Inflammatory macrophage treated with lipopolysaccharide for 1 hour (primary cell): Measurements from ENCODE around the gene USP7.
"Not testable (repeated sequence)": the region's sequence is repeated elsewhere in the genome, so short reads cannot be mapped to it uniquely, and the experiment has no call there.

Experiments
- DNase-seq, 2 donors: peaks; one replicate each; pipeline ENCODE4 v3.0.0-alpha.2; 2020 to 2022

The USP7 gene

DNA sequence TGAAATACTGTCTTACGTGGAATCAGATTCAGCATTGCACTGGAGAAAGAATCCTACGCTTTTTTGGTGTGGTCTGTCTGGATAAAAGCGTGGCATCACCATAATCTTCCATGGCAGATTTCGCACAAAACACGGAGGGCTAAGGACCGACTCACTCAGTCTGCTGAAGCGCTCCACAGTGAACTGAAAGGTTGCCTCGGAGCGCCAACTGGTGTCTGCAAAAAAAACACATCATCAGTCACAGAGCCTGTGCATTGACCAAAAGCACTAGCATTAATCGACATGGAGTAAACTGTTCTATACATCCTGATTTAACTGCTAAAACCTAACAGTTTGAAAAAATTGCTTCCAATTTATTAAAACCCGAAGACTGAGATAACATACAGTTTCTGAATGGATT is 40.5 kb downstream of the USP7 start:
- no peak for DNase-seq

DNA sequence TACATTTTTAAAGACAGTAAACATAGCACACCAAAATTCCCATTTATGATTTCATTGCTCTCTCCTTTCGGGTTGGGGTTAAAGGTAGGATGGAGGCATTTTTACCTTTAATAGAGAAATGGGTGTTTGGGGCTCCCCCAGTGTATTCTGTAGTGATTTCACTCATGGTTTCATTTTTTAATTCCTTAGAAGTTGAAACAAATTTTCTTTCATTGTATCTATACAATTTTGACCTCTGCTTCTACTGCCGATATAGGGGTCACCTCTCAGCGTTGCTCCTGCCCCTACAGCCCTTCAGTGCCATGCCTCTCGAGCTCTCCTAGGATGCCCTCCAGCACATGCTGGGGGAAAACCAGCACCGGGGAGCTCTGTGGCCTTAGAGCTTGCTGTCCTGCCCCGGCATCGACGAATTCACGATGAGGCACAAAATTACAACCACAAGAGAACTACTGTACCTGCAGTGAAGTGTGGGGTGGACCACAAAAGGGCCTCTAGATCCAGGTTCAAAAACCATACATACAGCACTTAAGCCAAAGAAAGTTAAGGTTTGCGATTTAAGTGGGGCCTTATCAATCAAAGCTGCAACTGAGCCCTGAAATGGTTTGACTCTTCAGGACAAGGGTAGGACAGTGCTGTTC is 42.2 kb downstream of the USP7 start:
- DNase-seq = no peak

DNA sequence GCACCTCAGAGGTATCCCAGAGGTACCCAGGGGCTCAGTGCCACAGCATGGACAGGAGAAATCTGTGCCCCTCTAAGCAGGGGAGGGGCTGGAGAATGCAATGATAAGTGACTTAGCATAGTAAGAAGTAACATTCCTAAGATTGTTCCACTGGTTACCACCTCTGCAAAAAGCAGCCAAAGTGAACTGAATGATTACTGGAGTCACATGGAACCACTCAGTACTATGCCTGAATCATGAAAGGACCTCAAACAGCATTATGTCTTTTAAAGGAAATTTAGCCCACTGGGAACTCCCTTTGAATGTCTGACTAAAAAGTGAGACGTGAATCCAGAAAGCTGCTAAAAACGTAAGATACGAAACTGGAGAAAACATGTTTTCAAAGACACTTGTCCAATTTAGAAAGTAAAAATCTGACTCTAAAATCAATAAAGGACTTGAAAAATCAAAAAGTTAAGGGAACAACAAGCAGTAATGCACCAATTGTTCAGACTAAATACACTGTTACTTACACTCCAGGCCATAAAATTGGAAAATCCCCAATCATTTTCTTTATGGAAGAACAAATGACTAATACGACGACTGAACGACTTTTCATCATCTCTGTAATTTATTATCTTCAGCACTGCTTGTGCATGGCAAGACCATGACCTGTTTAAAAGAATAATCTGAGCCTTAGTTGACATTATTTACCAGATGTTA is 42.9 kb downstream of the USP7 start:
- no peak for DNase-seq

DNA sequence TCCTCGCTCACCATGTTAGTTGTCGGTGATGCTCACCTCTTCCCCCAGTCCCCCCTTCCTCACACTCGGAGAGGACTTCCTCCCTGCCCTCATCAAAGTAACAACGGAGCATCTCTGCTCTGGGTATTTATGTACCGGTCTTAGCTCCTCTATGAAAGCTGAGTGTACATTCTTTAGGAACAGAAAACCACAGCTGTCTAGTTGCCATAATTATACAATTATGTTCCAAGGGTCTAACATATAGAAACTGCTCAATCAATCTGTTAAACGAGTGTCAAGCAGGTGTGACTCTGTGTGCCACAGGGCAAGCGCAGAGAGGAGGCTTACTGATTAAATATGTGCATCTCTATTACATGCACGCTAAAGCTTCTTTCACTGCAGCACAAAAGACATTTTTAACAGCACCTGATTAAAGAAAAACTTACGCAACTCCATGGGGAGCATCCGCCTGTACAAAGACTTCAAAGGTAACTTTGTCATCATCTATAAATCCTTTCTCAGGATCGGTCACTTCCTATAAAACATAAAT is 43.7 kb downstream of the USP7 start:
- DNase-seq = no peak

DNA sequence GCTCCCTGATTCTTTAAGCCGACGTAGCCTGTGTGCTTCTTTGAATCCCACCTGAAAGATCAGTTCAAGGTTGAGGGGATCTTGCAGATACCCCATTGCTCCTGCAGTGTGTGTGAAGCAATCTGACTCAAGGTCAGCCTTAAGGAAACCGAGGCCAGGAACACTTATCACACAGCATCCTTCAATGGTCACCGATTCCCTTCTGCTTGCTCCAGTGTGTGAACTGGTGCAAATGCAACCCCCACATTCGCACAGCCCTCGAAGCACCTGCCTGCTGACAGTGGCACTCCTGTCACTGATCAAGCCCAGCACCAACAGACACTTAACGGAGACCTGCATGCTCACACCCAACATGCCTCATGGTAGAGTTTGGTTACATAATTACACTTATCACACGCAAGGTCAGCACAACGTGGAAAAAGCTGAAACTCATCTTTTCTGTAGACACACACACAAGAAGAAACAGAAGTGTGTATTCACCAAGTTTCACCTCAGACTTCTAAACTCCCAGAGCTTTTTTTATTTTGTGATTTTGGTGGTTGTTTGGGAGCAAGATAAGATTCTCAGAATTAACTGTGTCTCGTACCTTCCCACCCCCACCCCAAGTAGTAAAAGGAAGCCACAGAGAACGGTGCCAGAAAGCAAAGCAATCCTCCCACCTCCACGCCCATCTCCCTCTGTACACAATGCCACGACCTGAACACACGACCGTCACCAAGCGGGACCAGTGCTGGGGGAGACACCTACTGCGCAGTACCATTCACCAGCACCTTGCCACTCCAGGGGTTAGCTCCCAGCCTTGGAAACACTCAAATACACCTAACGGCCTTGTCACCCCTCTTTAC is 44.4 kb downstream of the USP7 start:
- DNase-seq = no peak

DNA sequence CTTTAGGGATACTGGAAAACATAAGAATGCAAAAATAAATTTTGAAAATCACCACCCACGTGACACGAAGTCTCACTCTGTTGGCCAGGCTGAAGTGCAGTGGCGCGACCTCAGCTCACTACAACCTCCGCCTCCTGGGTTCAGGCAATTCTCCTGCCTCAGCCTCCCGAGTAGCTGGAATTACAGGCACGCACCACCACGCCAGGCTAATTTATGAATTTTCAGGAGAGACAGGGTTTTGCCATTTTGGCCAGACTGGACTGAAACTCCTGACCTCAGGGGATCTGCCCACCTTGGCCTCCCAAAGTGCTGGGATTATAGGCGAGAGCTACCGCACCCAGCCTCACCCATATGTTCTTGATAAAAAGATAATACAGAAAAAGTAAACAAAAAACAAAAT is 46.4 kb downstream of the USP7 start:
- DNase-seq = not testable (repeated sequence)

DNA sequence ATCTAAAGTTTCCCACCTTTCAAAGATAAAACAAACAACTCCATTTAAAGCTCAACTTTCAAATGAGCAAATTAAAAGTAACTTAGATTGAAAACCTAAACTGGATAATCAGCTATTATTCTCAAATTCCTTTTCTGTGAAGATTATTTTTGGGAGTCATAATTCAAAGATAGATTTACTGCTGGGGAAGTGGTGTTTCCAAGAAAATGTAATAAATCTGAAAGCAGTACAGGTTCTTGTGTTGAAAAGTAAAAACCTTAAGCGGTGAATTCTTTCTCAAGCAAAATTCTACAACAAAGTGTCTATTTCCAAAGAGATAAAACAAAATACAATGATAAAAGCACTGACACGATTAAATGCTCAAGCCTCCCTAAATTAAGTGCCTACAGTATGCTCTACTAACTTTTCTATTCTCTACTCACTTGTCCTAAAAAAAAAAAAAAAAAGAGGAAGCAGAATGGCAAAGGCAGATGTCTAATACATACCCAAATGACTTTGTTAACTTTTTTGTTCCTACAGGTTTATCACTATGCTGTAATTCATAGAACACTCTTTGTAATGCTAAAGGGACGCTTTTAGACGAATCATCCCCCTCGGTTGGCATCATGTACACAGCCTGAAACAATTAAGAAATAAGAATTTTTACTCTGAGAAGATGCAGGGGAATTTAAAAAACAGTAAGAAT is 47.0 kb downstream of the USP7 start:
- no peak for DNase-seq

DNA sequence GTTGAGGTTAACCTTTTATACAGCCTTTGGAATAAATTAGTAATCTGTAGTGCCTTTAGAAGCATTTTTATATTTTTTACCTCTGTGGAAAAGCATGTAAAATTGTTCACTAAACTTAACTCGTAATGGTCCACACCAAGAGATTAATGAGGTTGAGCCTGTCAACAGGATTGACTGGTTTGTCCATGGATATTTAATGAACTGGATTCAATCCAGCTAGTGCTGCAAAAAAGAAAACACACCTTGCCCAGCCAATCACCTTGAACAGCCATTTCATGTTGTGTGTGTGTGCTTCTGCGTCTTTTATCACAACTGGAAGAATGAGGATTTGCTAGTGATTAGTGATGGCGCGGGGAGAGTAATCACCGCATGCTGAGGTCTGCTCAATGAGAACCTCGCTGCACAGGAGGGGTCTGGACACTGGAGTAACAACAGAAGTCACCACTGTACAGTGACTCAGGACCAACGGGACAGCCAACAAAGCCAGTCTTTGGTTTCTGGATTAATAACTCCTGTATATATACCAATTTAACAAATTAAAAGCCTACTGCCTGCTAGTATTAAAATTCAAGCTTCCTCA is 47.9 kb downstream of the USP7 start:
- no peak for DNase-seq

DNA sequence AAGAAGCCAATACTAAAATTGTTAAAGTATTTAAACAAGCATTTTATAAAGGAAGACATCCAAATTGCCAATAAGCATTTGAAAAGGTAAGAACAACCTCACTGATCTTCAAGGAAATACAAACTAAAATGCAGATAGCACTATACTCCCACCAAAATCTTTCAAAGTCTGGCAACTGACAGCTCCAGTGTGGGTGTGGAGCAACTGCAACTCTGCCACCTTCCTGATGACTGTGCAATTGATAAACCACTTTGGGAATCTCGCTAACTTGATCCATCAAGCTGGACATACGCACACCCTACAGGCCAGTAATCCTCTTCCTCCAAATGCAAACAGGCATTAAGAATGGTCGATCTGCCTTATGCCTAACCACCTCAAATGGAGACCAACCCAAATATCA is 49.6 kb downstream of the USP7 start:
- no peak for DNase-seq

DNA sequence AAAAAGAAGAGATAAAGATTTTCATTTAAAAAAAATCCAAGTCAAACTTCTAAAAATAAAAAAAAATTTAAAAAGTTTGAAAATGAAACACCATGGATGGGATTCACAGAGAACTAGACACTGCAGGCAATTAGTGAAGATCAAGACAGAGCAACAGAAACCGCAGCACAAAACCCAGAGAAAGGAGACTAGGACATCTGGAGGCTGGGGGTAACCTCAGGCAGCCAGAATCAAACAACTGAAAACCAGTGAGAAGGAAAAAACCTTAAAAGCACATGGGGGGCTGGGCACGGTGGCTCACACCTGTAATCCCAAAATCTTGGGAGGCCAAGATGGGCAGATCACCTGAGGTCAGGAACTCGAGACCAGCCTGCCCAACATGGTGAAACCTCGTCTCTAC is 50.9 kb downstream of the USP7 start:
- DNase-seq = no peak

DNA sequence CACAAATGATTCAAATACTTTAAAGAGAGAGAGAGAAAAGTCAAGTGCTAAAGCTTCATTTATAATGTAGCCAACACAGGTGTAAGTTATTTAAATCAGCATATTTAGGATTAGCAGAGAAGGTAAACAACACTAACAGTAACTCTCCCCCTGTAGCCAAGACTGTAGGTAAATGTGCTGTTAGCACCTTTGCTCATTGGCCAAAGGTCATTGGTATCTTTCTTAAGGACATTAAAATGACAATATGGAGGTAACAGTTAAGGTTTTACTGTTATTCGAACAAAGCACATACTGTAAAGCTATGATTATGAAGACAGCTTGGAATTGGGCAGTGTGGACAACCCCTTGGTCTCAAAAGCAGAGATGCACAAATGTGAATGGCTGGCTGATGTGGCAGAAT is 52.9 kb downstream of the USP7 start:
- no peak for DNase-seq

DNA sequence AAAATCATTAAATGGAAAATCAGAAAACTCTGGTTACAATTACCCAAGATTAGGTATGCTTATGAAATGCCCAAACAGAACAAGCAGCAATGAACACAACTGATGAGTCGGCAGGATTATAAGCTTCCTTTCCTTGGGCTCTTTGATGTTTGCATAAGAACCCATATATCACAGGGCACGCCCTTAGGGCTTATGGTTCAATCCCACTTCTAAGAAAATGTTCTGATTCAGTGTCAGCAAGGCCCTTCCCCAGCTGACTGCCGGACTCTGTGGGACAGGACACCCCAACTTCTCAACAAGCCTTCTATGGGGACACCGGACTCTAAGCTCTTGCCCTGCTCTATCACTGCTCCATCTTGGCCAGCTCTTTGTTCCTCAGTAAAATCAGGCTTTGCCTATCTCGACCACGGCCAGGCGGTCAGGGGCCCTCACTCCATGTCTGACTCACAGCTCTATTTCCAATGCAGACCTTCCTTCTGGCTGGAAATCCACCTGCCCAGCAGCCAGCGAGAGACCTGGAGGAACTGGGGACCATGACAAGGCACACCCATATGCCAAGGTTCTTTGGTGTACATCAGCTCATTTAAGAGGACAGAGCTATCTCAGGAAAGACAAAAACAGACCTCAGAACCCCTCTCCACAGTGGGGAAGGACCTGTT is 54.8 kb downstream of the USP7 start:
- peak; percentile 16 to 31 for DNase-seq

DNA sequence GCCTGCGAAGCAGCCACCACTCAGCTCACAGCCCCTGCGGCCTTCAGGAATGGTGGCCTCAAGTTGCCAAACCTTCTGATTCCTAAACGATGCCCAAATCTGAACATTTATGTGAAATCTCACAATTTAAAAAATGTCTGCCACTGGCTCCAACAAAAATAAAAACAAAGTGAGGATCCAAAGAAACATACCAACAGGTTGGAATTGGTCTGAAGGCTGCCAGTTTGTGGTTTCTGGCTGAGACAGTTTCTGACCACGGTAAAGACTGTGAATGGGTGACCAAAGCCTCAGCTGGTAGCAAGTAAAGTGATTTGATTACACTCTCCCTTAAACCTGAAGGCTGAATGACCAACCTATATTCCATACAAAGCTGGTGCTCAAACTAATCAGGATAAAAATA is 56.6 kb downstream of the USP7 start:
- DNase-seq = no peak

DNA sequence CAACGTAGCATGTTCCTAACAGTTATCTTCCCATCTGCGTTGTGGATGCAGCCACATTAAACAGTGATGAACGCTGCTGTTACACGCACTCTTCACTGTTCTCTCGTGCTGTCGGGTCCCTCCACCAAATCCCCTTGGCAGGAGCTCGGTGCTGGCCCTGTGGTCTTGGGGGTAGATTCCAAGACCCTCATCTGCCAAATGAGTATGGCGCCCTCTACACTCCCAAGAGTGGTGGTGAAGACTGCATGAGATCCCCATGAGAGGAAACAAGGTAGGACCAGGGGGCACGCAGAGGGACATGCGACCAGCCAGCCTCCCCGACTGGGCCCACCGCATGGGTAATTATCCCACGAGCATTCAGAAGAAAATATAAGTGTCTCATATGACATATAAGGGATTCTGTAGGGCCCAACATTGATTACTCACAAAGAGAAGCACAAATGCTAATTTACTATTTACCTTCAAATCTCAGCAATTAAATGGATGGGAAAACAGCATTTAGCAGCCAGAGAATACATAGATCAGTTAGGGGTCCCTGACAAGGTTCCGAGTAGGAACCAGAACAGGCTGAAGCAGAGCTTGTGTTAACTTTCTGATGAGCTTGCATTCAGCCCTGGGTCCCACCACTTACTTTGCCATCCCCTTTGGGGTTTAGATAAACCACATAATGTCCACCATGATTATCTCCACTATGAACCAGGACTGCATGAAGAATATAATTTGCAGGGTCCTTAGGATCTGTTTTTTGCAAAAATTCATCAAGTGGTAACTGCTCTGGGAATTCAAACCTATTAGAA is 57.7 kb downstream of the USP7 start:
- no peak for DNase-seq

DNA sequence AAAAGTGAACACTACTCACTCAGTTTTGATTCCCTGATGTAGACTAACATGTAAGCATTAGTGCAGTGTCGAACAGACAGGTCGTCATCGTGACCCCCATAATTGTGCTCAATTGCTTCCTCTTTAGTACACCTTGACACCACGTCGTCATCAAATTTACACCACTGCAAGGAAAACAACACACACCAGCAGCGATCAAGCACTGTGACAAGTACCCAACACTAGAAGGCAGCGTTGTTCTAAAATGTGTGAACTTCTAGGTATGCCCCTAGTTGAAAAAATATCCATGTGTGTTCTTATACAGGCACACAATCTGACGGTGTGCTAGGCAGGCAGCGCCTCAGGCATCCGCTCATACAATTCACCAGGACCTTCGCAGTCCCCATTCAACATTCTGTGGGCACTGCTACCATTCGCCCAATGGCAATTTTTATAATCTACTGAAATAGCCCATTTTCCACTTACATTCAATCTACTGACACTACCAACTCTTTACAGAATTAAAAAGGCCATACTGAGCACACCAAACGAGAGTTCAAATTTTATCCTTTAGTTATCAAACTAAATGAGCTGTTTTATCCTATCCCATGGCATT is 58.4 kb downstream of the USP7 start:
- peak in 1 of 2 donors; percentile 19 for DNase-seq

DNA sequence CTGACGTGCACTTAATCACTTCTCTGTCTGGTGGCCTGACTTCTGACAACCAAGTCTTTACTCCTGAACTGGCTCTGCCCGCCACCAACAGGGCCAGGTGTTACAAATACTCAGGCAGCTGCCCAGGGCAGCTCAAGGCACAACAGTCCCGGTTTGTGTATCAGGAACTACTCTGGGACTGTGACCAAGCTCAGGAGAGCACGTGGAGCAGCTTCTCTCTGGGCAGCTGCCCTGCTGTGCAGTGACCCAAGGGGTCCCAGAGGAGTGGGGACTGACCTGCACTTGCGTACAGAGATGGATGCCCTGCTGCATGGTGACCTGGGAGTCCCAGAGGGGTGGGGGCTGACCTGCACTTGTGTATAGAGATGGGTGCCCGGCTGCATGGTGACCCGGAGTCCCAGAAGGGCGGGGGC is 59.7 kb downstream of the USP7 start:
- DNase-seq = no peak

DNA sequence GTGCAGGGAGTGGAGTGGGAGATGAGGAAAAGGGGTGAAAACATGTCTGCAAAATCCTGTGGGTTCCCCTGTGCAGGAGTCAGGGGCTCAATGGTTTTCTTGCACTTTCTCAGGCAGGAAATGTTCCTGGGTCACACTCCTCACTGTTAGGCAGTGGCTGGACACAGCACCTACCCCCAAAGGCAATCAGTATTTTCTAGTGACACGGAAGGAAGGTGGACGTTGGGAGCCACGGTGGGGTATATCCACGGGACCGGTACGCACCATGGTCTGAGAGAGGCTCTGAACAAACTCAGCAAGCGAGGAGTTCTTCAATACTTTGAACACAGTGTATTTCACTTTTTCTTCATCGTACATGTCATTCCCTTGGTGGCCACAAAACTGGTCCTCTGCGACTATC is 60.7 kb downstream of the USP7 start:
- no peak for DNase-seq

DNA sequence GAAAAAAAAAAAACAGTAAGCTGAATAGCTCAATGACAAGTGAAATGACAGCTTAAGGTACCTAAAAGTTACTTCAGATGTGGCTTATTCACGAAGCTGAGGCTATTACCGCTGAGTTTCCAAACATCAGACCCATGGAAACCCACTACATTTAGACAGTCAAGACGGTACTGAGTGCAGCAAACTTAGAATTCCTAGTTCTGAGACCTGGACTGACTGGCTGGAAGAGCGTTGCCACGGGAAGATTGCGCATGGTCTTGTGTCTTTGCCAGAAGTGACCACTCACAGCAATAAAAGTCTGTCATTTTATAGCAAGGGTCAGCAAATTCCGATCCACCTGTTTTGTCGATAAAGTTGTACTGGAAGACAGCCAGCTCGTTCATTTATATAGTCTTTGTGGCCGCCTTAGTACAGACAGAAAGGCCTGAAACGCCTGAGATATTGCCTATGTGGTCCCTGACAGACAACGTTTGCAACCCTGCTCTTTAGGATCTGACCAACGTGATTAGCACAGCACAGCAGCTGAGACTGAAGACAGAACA is 62.3 kb downstream of the USP7 start:
- no peak for DNase-seq

DNA sequence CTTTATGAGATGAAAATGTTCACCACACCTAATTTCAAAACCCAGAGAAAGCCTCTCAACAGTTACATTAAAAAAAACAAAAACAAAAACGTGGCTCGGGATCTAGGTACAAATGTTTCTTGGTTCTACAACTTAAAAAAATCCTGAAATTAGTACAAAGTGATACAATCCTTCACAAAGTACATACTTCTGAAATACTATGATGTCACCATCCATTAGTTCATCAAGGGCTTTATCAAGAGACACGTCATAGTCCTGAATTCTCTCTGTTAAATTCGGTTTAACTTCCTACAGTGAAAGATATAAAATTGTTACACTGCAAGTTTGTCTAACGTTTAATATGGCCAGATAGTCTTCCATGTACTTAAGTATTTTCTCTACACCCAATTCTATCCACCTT is 63.4 kb downstream of the USP7 start:
- peak in 1 of 2 donors; percentile 22 for DNase-seq

DNA sequence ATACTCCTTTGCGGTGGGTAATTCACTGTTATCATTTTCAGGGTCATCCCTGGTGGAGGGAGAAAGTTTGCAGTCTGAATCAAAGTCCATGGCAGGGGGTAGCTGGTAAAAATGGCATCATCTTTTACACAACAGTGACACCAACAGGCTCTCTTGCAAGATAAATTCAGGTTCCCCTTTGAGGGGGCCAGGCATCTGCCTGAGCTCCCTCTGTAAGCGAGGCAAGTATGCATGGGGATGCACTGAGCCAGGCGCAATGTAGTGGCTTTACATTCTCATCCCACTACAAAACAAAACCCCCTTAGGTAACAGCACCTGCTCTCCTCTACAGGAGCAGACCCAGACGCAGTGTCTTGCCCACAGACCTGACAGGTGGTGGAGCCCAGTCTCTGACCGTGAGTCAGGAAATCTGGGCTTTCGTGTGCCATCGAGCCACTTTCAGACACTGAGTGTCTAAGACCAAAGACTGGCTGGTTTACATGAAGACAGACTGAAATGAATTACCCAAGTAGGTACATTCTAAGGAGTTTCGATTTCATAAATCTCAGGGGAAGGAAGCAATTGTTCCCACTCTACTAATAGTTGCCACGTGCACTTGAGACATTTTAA is 63.9 kb downstream of the USP7 start:
- peak in 1 of 2 donors; percentile 25 for DNase-seq
